CD14-positive monocyte (primary cell): Measurements from ENCODE around the gene CMSS1. TPM values are rescaled to one million over a fixed set of nuclear protein-coding genes. Genes with fewer than 3 reads are reported as not detected.

ENCODE experiments used
- DNase-seq, 3 donors: peaks; one replicate each; pipeline ENCODE4 v3.0.0-alpha.2; 2011 to 2022
- H2AFZ ChIP-seq: 2 replicates; pipeline ENCODE4 v1.6.0; 2012; ENCODE audit warnings: mild to moderate bottlenecking, low read depth, low read length, inconsistent platforms; ENCODE audit not compliant: insufficient read depth, poor library complexity, severe bottlenecking
- H3K27ac ChIP-seq, 2 donors: 1 replicate in 1 of 2; 2 replicates in 1 of 2; pipeline ENCODE4 v1.5.1; 2012 to 2013; ENCODE audit warnings: low read length in 2 of 2, control low read depth in 1 of 2, inconsistent platforms in 1 of 2, low read depth in 1 of 2, mild to moderate bottlenecking in 1 of 2
- H3K27me3 ChIP-seq, 2 donors: one replicate each; pipeline versions ENCODE4 v1.6.0 to v1.6.1; 2011 to 2013; ENCODE audit warnings: low read length in 2 of 2; ENCODE audit not compliant: control insufficient read depth in 2 of 2, insufficient read depth in 2 of 2
- H3K36me3 ChIP-seq, 2 donors: replicated peaks in 1 of 2; 1 replicate in 1 of 2; 2 replicates in 1 of 2; pipeline versions ENCODE4 v1.5.1 to v1.6.1; 2012 to 2013; ENCODE audit warnings: low read length in 2 of 2, control low read depth in 1 of 2, inconsistent platforms in 1 of 2, mild to moderate bottlenecking in 1 of 2; ENCODE audit not compliant: insufficient read depth in 2 of 2, control insufficient read depth in 1 of 2
- H3K4me1 ChIP-seq, 2 donors: 1 replicate in 1 of 2; 2 replicates in 1 of 2; pipeline versions ENCODE4 v1.5.1 to v1.6.1; 2012 to 2013; ENCODE audit warnings: low read length in 2 of 2, control low read depth in 1 of 2, inconsistent platforms in 1 of 2, mild to moderate bottlenecking in 1 of 2, moderate library complexity in 1 of 2; ENCODE audit not compliant: insufficient read depth in 2 of 2, control insufficient read depth in 1 of 2
- H3K4me2 ChIP-seq: replicated peaks from 2 replicates; pipeline ENCODE3; 2012; ENCODE audit warnings: low read length, moderate library complexity, mild to moderate bottlenecking; ENCODE audit not compliant: poor library complexity, severe bottlenecking; ENCODE audit errors: extremely low read depth
- H3K4me3 ChIP-seq, 3 experiments: fragments of 200-600 bp in 1 of 3; sonication (generic) in 1 of 3; replicated peaks in 1 of 3; 1 replicate in 2 of 3; 2 replicates in 1 of 3; pipeline ENCODE4 v1.5.1; 2011 to 2013; ENCODE audit warnings: low read length in 3 of 3, mild to moderate bottlenecking in 3 of 3, control low read depth in 2 of 3, low read depth in 2 of 3, inconsistent platforms in 1 of 3, moderate library complexity in 1 of 3
- H3K79me2 ChIP-seq: 2 replicates; pipeline ENCODE4 v1.6.0; 2012; ENCODE audit warnings: mild to moderate bottlenecking, control low read depth, inconsistent platforms, low read length, moderate library complexity; ENCODE audit not compliant: insufficient read depth
- H3K9ac ChIP-seq: 2 replicates; pipeline ENCODE4 v1.6.0; 2017; ENCODE audit warnings: low read length, mild to moderate bottlenecking; ENCODE audit not compliant: insufficient read depth, poor library complexity, severe bottlenecking
- H3K9me3 ChIP-seq, 2 donors: replicated peaks in 1 of 2; 1 replicate in 1 of 2; 2 replicates in 1 of 2; pipeline versions ENCODE4 v1.5.1 to v1.6.1; 2012 to 2013; ENCODE audit warnings: low read length in 2 of 2, control low read depth in 1 of 2; ENCODE audit not compliant: control insufficient read depth in 1 of 2, insufficient read depth in 1 of 2
- H4K20me1 ChIP-seq: 2 replicates; pipeline ENCODE4 v1.6.0; 2012; ENCODE audit warnings: mild to moderate bottlenecking, low read length, control low read depth, moderate library complexity; ENCODE audit not compliant: insufficient read depth
- H3K27ac Mint-ChIP-seq, 7 donors: one replicate each; pipeline ENCODE4 v1.8.0; 2020; ENCODE audit warnings: mild to moderate bottlenecking in 7 of 7, mixed read lengths in 7 of 7, moderate library complexity in 6 of 7, inconsistent platforms in 2 of 7
- H3K27me3 Mint-ChIP-seq, 3 donors: one replicate each; pipeline ENCODE4 v1.8.0; 2021 to 2022; ENCODE audit warnings: low read depth in 3 of 3, mild to moderate bottlenecking in 3 of 3, mixed read lengths in 3 of 3, moderate library complexity in 3 of 3, inconsistent platforms in 1 of 3
- H3K36me3 Mint-ChIP-seq, 2 donors: one replicate each; pipeline ENCODE4 v1.8.0; 2020; ENCODE audit warnings: mixed read lengths in 2 of 2, inconsistent platforms in 1 of 2, mild to moderate bottlenecking in 1 of 2
- H3K4me1 Mint-ChIP-seq: one replicate; pipeline ENCODE4 v1.8.0; 2020; ENCODE audit warnings: mild to moderate bottlenecking, mixed read lengths
- H3K4me3 Mint-ChIP-seq, 2 donors: one replicate each; pipeline ENCODE4 v1.8.0; 2020; ENCODE audit warnings: mild to moderate bottlenecking in 2 of 2, mixed read lengths in 2 of 2, moderate library complexity in 1 of 2
- H3K9me3 Mint-ChIP-seq, 7 donors: one replicate each; pipeline ENCODE4 v1.8.0; 2020 to 2022; ENCODE audit warnings: mixed read lengths in 7 of 7, mild to moderate bottlenecking in 6 of 7, moderate library complexity in 6 of 7, inconsistent platforms in 2 of 7
- CTCF ChIP-seq: fragments of 200-600 bp; IDR thresholded peaks from one replicate; pipeline ENCODE4 v1.8.0; 2022; ENCODE audit warnings: antibody characterized with exemption, mild to moderate bottlenecking
- WGBS: methylation state at CpG from one replicate; pipeline ENCODE4 v1.1.5; 2013; ENCODE audit warnings: missing lambda C conversion rate; ENCODE audit not compliant: insufficient coverage; 5-methylcytosine and 5-hydroxymethylcytosine counted together
- intact Hi-C, 2 donors: fragments of 100-400 bp; cut with micrococcal nuclease; formaldehyde crosslinking; loops; one replicate each; pipeline versions ENCODE4 v1.15.0 to v1.15.1; 2023
- polyA plus RNA-seq, 3 donors: library from polyadenylated mRNA; depleted of rRNA in 1 of 3; unstranded in 2 of 3; stranded (reverse) in 1 of 3; fragments of 300-500 nt in 2 of 3; fragments of >200 nt in 1 of 3; fragmentation: Illumina TruSeq in 2 of 3; gene quantifications; 1 replicate in 2 of 3; 2 replicates in 1 of 3; pipeline ENCODE4 v1.2.3, GENCODE V29; 2012 to 2021

Gene CMSS1
- polyA plus RNA-seq, 3 donors: 1.1 to 3.6 (median 2.2) TPM

- no peaks in the 10 kb centered on the region for H3K27me3 Mint-ChIP-seq
- no peak overlapping the region for H2AFZ ChIP-seq
- H3K4me3 ChIP-seq: no peak overlapping the region
- H3K4me2 ChIP-seq: no peak overlapping the region
- no peak for TF ChIP-seq CTCF
- no peaks in the 10 kb centered on the region for H3K9me3 Mint-ChIP-seq
- peaks cover 0 to 6% of the 10 kb centered on the region in 2 donors for H3K36me3 Mint-ChIP-seq
- no peaks in the 10 kb centered on the region for H3K27me3 ChIP-seq
- no peaks in the 10 kb centered on the region for H3K79me2 ChIP-seq
- no peak overlapping the region for H3K27ac ChIP-seq
- intact Hi-C loops: no loop called here
- H3K9me3 ChIP-seq: no peaks in the 10 kb centered on the region
- H3K4me1 ChIP-seq: no peaks in the 10 kb centered on the region
- no peak overlapping the region for H3K9ac ChIP-seq
- H3K27ac Mint-ChIP-seq: no peak overlapping the region
- WGBS: 100% methylated on average over 1 of the region's 2 CpGs
- H3K4me3 Mint-ChIP-seq: no peak overlapping the region
- no peaks in the 10 kb centered on the region for H3K4me1 Mint-ChIP-seq
- H4K20me1 ChIP-seq: no peaks in the 10 kb centered on the region
- DNase-seq: no peak
- H3K36me3 ChIP-seq: no peaks in the 10 kb centered on the region
Measured at GRCh38 chr3:100163787-100164186, 346.1 kb downstream of the CMSS1 start.

- Histone ChIP-seq H3K4me3 (no peak overlapping the region), H3K36me3 (no peaks in the 10 kb centered on the region), H3K4me2 (no peak overlapping the region), H3K27ac (no peak overlapping the region), H4K20me1 (no peaks in the 10 kb centered on the region), H2AFZ (no peak overlapping the region), H3K9me3 (no peaks in the 10 kb centered on the region), H3K79me2 (no peaks in the 10 kb centered on the region), H3K27me3 (no peaks in the 10 kb centered on the region), H3K4me1 (no peaks in the 10 kb centered on the region), H3K9ac (no peak overlapping the region)
- Mint-ChIP-seq H3K27ac (no peak overlapping the region), H3K27me3 (no peaks in the 10 kb centered on the region), H3K4me1 (no peaks in the 10 kb centered on the region), H3K36me3 (peaks cover 0 to 6% of the 10 kb centered on the region in 2 donors), H3K4me3 (no peak overlapping the region), H3K9me3 (no peaks in the 10 kb centered on the region)
- DNase-seq: no peak
- TF ChIP-seq CTCF: no peak
- WGBS: no CpG with 5 or more reads among the region's 3 CpGs
- intact Hi-C loops: no loop called here
Measured at GRCh38 chr3:100164743-100165142, 347.1 kb downstream of the CMSS1 start.
